Thyroid gland (tissue), 4 donors: Measurements from ENCODE around the gene ABCC3. TPM values are rescaled to one million over a fixed set of nuclear protein-coding genes. Genes with fewer than 3 reads are reported as not detected.
"Not testable (repeated sequence)": the region's sequence is repeated elsewhere in the genome, so short reads cannot be mapped to it uniquely, and the experiment has no call there.

Experiments used
- DNase-seq, 2 donors: peaks; one replicate each; pipeline ENCODE4 v3.0.0-alpha.2; 2019
- H3K27ac ChIP-seq, 3 donors: fragments of 200-600 bp; sonication (generic); 1 replicate in 2 of 3; 2 replicates in 1 of 3; pipeline ENCODE4 v1.5.1; 2016 to 2019; ENCODE audit warnings: mild to moderate bottlenecking in 1 of 3, moderate library complexity in 1 of 3
- H3K27me3 ChIP-seq: fragments of 200-600 bp; sonication (generic); one replicate; pipeline ENCODE4 v1.5.1; 2019
- H3K36me3 ChIP-seq, 2 donors: fragments of 200-600 bp; sonication (generic); one replicate each; pipeline ENCODE4 v1.5.1; 2016 to 2019
- H3K4me1 ChIP-seq, 2 donors: fragments of 200-600 bp; sonication (generic); one replicate each; pipeline ENCODE4 v1.5.1; 2017 to 2019
- H3K4me3 ChIP-seq, 3 donors: fragments of 200-600 bp; sonication (generic); replicated peaks in 1 of 3; 1 replicate in 2 of 3; 2 replicates in 1 of 3; pipeline ENCODE4 v1.5.1; 2016; ENCODE audit warnings: mild to moderate bottlenecking in 1 of 3
- H3K9me3 ChIP-seq: fragments of 200-600 bp; sonication (generic); one replicate; pipeline ENCODE4 v1.5.1; 2017
- POLR2A ChIP-seq, 2 donors: fragments of 450-650 bp; IDR thresholded peaks; one replicate each; pipeline ENCODE4 v1.6.1; 2017; ENCODE audit warnings: antibody characterized with exemption in 2 of 2, mild to moderate bottlenecking in 2 of 2, moderate library complexity in 1 of 2
- WGBS, 2 donors: methylation state at CpG; one replicate each; pipeline ENCODE4 v1.1.5; 2017; 5-methylcytosine and 5-hydroxymethylcytosine counted together
- intact Hi-C: fragments of 100-400 bp; cut with DNase I; formaldehyde crosslinking; loops from one replicate; pipeline ENCODE4 v1.15.1; 2023
- total RNA-seq, 4 donors: library from RNA; depleted of rRNA; stranded (reverse); fragments of >200 nt; gene quantifications; one replicate each; pipeline ENCODE4 v1.2.3, GENCODE V29; 2016
- TF ChIP-seq, protein P1 (sequence below), 6 experiments: fragments of 200-600 bp in 3 of 6; fragments of 450-650 bp in 3 of 6; sonication (generic) in 3 of 6; IDR thresholded peaks; one replicate each; pipeline ENCODE4 v1.5.1; 2016 to 2019; ENCODE audit warnings: antibody characterized with exemption in 6 of 6, mild to moderate bottlenecking in 2 of 6, inconsistent platforms in 1 of 6, moderate library complexity in 1 of 6

The ABCC3 gene
- total RNA-seq, 4 donors from 2014 or later, result 51.0 to 189 (median 131) TPM

- Histone ChIP-seq H3K27me3 (no peaks in the 10 kb centered on the region), H3K4me3 (no peak overlapping the region), H3K36me3 (peaks cover 7 to 12% of the 10 kb centered on the region in 2 donors), H3K27ac (no peak overlapping the region), H3K4me1 (peaks cover 9 to 19% of the 10 kb centered on the region in 2 donors), H3K9me3 (no peaks in the 10 kb centered on the region)
- no peak for TF ChIP-seq POLR2A (IDR thresholded peaks at IDR 0.05)
- TF ChIP-seq, protein P1, sequence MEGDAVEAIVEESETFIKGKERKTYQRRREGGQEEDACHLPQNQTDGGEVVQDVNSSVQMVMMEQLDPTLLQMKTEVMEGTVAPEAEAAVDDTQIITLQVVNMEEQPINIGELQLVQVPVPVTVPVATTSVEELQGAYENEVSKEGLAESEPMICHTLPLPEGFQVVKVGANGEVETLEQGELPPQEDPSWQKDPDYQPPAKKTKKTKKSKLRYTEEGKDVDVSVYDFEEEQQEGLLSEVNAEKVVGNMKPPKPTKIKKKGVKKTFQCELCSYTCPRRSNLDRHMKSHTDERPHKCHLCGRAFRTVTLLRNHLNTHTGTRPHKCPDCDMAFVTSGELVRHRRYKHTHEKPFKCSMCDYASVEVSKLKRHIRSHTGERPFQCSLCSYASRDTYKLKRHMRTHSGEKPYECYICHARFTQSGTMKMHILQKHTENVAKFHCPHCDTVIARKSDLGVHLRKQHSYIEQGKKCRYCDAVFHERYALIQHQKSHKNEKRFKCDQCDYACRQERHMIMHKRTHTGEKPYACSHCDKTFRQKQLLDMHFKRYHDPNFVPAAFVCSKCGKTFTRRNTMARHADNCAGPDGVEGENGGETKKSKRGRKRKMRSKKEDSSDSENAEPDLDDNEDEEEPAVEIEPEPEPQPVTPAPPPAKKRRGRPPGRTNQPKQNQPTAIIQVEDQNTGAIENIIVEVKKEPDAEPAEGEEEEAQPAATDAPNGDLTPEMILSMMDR (IDR thresholded peaks at IDR 0.05), result no peak
- 92 to 95% methylated on average over 3 of the region's 3 CpGs for WGBS, 2 donors
- DNase-seq, result no peak
- intact Hi-C loops, result no loop called here
These were observed 68.5 kb downstream of the ABCC3 start for GRCh38 chr17:50703162-50703561.

DNA sequence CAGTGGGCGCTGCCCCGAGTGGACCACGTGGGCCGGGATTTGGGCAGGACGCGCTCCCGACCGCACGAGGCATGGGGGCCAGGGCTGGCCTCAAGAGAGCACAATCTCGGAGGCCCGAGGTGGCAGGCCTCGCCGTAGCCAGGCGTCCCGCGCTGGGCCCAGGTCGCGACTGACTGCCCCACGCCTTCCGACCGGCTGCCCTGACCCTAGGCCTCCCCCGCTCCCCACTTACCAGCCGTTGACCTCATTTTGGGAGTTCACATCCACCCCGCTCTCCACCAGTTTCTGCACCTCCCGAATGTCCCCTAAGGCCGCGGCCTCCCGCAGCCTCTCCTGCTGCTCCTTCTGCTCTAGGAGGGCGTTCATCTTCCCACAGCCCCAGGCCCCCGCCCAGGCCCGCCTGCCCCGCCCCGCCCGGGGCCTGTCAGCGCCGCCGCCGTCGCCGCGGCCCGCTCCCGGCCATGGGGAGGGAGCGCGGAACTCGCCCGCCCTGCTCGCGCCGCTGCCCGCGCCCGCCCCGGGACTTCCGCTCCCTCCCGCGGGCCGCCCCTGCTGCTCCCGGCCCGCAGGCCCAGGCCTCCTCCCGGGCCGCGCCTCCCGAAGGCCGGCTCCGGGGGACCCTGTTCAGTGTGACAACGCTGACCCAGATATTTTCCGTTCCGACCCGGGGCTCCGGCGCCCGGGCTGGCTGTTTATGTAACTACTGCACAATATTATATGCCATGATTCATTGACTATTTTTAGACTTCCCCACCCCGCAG is 72.8 kb downstream of the ABCC3 start, which contains the start of gene ANKRD40:
ANKRD40 (minus strand) TSS at position 626 of the 761 bp plus-strand sequence; CDS start at position 366, 260 bp downstream.
- intact Hi-C loops, result loop anchor here (5.0 kb wide), 1 partner anchor 160 kb away; the partner anchor contains the start of gene SPATA20
- TF ChIP-seq POLR2A (IDR thresholded peaks at IDR 0.05), result peak; percentile 18 to 68
- TF ChIP-seq, protein P1 (IDR thresholded peaks at IDR 0.05), result no peak
- Histone ChIP-seq H3K4me3 (peak within 1 kb of the TSS; percentile 46 to 70 (median 52)), H3K27ac (peak within 1 kb of the TSS; percentile 96 to 98 (median 98)), H3K9me3 (no peaks in the 10 kb centered on the region), H3K27me3 (no peaks in the 10 kb centered on the region), H3K4me1 (peaks cover 20 to 32% of the 10 kb centered on the region in 2 donors), H3K36me3 (no peaks in the 10 kb centered on the region)
- DNase-seq, result peak; percentile 85 to 87
- 0 to 1% methylated on average over 25 to 26 of the region's 74 CpGs for WGBS, 2 donors

DNA sequence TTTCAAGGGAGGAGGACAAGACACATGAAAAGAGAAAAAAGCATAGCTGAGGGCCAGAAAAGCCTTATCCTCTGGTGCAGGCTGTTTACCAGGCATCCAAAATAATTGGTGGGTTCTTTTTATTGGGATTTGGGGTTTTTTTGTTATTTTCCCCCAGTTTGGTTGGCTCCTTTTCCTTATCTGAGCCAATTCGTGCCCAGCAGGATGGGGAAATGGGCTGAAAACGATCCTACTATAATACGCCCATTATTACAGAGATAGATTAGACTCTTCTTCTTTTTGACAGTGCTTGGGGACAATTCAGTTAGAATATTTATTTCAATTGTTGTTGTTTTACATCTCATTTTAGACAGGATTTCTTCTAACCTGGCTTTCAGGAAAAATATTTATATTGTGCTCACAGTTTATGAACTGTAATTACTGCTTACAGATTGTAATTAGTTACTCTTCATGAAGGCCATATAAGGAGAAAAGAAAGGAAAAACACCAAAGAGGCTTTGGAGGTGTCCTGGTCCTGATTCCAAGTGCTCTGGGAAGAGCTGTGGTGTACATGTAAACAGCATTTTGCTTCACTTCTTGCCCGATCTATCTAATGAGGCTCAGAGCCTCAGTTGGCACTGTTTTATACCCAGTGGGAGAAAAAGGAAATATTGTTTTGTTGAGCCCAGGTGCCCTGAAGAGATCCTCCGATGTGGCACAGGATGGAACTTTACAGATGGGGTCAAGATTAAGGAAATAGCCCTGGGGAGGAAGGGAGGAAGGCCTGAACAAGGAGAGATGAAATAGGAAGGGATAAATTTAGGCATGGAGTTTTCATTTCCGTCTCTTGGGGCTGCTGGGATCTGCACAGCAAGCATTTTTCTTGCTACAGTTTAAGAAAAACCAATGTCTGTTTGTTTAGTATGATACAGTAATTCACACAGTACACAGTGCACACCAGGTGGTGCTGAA is 73.6 kb downstream of the ABCC3 start:
- 24 to 29% methylated on average over 6 of the region's 6 CpGs for WGBS, 2 donors
- Histone ChIP-seq H3K4me1 (peaks cover 20 to 32% of the 10 kb centered on the region in 2 donors), H3K27me3 (no peaks in the 10 kb centered on the region), H3K27ac (peak overlapping the region; percentile 96 to 98 (median 98)), H3K4me3 (peak overlapping the region in 2 of 3 donors; percentile 50 to 70), H3K36me3 (no peaks in the 10 kb centered on the region), H3K9me3 (no peaks in the 10 kb centered on the region)
- intact Hi-C loops, result loop anchor here (5.0 kb wide), 1 partner anchor 161 kb away; the partner anchor contains the start of gene SPATA20
- TF ChIP-seq, protein P1 (IDR thresholded peaks at IDR 0.05), result no peak
- peak in 1 of 2 donors; percentile 7 for TF ChIP-seq POLR2A (IDR thresholded peaks at IDR 0.05)
- DNase-seq, result no peak

GRCh38 chr17:50709053-50709452 is 74.4 kb downstream of the ABCC3 start:
- H3K4me1 ChIP-seq, result peaks cover 20 to 28% of the 10 kb centered on the region in 2 donors
- intact Hi-C loops, result loop anchor here (5.0 kb wide), 1 partner anchor 162 kb away; the partner anchor contains the start of gene SPATA20

GRCh38 chr17:50710025-50710424 is 75.3 kb downstream of the ABCC3 start:
- H3K4me3 ChIP-seq, result no peak overlapping the region
- no peak for DNase-seq
- TF ChIP-seq, protein P1 (IDR thresholded peaks at IDR 0.05), result no peak
- no peak for TF ChIP-seq POLR2A (IDR thresholded peaks at IDR 0.05)
- H3K36me3 ChIP-seq, result no peaks in the 10 kb centered on the region
- no peak overlapping the region for H3K27ac ChIP-seq
- peaks cover 20 to 26% of the 10 kb centered on the region in 2 donors for H3K4me1 ChIP-seq
- H3K9me3 ChIP-seq, result no peaks in the 10 kb centered on the region
- 87 to 96% methylated on average over 2 of the region's 2 CpGs for WGBS, 2 donors
- intact Hi-C loops, result no loop called here
- H3K27me3 ChIP-seq, result no peaks in the 10 kb centered on the region

More at GRCh38 chr17:50709053-50709452, 74.4 kb downstream of the ABCC3 start:
- H3K36me3 ChIP-seq, DNase-seq, H3K27me3 ChIP-seq, H3K9me3 ChIP-seq, H3K4me3 ChIP-seq: not testable (repeated sequence)
- H3K27ac ChIP-seq, result peak overlapping the region; percentile 96 to 98 (median 98)
- WGBS, 2 donors, result 84 to 90% methylated on average over 4 of the region's 4 CpGs
